ENCODE data around the gene NME7. TPM values are rescaled to one million over a fixed set of nuclear protein-coding genes. Genes with fewer than 3 reads are reported as not detected.

NME7 gene
- polyA plus RNA-seq, 4 donors: 2.2 to 18.8 (median 8.8) TPM

DNA sequence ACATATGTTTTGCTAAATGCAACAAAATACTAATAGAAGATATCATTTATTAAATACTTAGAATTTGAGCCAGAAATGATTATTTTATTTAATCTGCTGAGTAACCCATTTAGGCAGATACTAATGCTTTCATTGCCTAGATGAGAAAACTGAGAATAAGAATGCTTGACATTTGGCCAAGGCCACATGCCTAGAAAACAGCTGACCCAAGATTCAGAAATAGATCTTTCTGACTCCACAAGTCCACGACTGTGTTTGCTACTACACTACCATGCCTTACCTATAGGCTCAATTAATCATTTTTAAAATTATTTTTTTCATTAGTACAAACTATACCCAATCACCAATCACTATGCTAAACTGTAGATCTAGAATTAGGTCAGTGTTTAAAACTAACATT, 131.5 kb downstream of the NME7 start:
- Histone ChIP-seq H3K4me1 (ENCODE audit: control insufficient read depth in 3 of 3, insufficient read depth in 2 of 3, low read depth in 1 of 3, low read length in 2 of 3) (no peaks in the 10 kb centered on the region), H3K36me3 (ENCODE audit: control insufficient read depth in 3 of 3, insufficient read depth in 2 of 3, low read depth in 1 of 3, low read length in 3 of 3) (no peaks in the 10 kb centered on the region), H3K9me3 (ENCODE audit: control insufficient read depth in 2 of 2, insufficient read depth in 1 of 2, low read depth in 1 of 2, low read length in 1 of 2) (no peaks in the 10 kb centered on the region), H3K27me3 (ENCODE audit: control insufficient read depth in 3 of 3, insufficient read depth in 3 of 3, low read length in 3 of 3) (no peaks in the 10 kb centered on the region), H3K4me3 (ENCODE audit: low read depth in 1 of 3, low read length in 3 of 3) (no peak overlapping the region), H3K27ac (ENCODE audit: low read depth in 1 of 3, low read length in 2 of 3) (no peak overlapping the region)
- FAIRE-seq (no peak), DNase-seq (no peak)
- 53 to 88% (median 78%) methylated on average over 1 of the region's 1 CpG for WGBS, 3 donors

- peak; percentile 33 for FAIRE-seq
- no peak overlapping the region for H3K27ac ChIP-seq (ENCODE audit: low read depth in 1 of 3, low read length in 2 of 3)
- H3K9me3 ChIP-seq (ENCODE audit: control insufficient read depth in 2 of 2, insufficient read depth in 1 of 2, low read depth in 1 of 2, low read length in 1 of 2): no peaks in the 10 kb centered on the region
- DNase-seq: no peak
- H3K36me3 ChIP-seq (ENCODE audit: control insufficient read depth in 3 of 3, insufficient read depth in 2 of 3, low read depth in 1 of 3, low read length in 3 of 3): no peaks in the 10 kb centered on the region
- WGBS, 3 donors: 81 to 99% (median 86%) methylated on average over 2 of the region's 2 CpGs
- no peak overlapping the region for H3K4me3 ChIP-seq (ENCODE audit: low read depth in 1 of 3, low read length in 3 of 3)
- H3K27me3 ChIP-seq (ENCODE audit: control insufficient read depth in 3 of 3, insufficient read depth in 3 of 3, low read length in 3 of 3): no peaks in the 10 kb centered on the region
- no peaks in the 10 kb centered on the region for H3K4me1 ChIP-seq (ENCODE audit: control insufficient read depth in 3 of 3, insufficient read depth in 2 of 3, low read depth in 1 of 3, low read length in 2 of 3)
Observed at GRCh38 chr1:169235568-169235967, 132.0 kb downstream of the NME7 start.

DNA sequence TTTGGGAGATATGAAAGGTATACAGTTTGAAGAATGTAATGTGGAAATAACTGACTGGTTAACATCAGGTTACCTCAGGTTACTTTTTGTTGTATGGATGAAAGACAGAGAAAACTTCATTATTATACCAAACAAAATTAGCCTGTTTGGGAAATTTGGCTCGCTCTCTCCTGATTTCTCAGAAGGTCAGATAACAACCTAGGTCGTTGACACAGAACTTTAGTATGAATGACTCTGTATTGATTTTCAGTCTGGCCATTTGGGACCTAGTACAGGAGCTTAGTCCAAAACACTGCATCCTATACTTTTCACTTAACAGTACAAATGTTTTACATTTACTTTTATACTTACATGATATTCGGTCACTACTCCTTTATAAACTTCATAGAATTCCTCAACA, 132.8 kb downstream of the NME7 start:
- no peaks in the 10 kb centered on the region for H3K9me3 ChIP-seq (ENCODE audit: control insufficient read depth in 2 of 2, insufficient read depth in 1 of 2, low read depth in 1 of 2, low read length in 1 of 2)
- no peak overlapping the region for H3K27ac ChIP-seq (ENCODE audit: low read depth in 1 of 3, low read length in 2 of 3)
- no peak overlapping the region for H3K4me3 ChIP-seq (ENCODE audit: low read depth in 1 of 3, low read length in 3 of 3)
- no peaks in the 10 kb centered on the region for H3K4me1 ChIP-seq (ENCODE audit: control insufficient read depth in 3 of 3, insufficient read depth in 2 of 3, low read depth in 1 of 3, low read length in 2 of 3)
- FAIRE-seq (no peak), DNase-seq (no peak)
- peaks cover 0 to under 1% (median 0%) of the 10 kb centered on the region in 3 donors for H3K36me3 ChIP-seq (ENCODE audit: control insufficient read depth in 3 of 3, insufficient read depth in 2 of 3, low read depth in 1 of 3, low read length in 3 of 3)
- WGBS, 3 donors: 78 to 88% (median 81%) methylated on average over 3 of the region's 3 CpGs
- no peaks in the 10 kb centered on the region for H3K27me3 ChIP-seq (ENCODE audit: control insufficient read depth in 3 of 3, insufficient read depth in 3 of 3, low read length in 3 of 3)

DNA sequence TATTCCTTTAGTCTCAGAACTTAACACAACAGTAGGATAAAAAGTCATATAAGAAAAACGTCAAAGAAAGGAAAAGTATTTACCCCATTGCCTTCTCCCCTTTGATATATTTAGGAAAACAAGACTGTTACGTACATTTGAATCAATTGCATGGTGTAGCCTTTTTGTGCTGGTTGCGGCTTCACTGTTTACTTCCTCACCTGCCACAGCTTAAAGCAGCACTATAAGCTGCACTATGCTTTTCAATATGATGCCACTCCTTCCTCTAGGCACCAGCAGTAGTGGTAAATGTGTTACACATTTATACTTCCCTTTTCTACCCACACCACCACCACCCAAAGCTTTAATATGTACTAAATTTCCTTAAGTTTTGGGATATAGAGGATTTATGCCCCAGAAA, 150.0 kb downstream of the NME7 start:
- 81 to 93% (median 86%) methylated on average over 3 of the region's 3 CpGs for WGBS, 3 donors
- FAIRE-seq (no peak), DNase-seq (no peak)
- Histone ChIP-seq H3K4me3 (ENCODE audit: low read depth in 1 of 3, low read length in 3 of 3) (no peak overlapping the region), H3K36me3 (ENCODE audit: control insufficient read depth in 3 of 3, insufficient read depth in 2 of 3, low read depth in 1 of 3, low read length in 3 of 3) (peaks cover 0 to 5% (median 0%) of the 10 kb centered on the region in 3 donors), H3K4me1 (ENCODE audit: control insufficient read depth in 3 of 3, insufficient read depth in 2 of 3, low read depth in 1 of 3, low read length in 2 of 3) (no peaks in the 10 kb centered on the region), H3K9me3 (ENCODE audit: control insufficient read depth in 2 of 2, insufficient read depth in 1 of 2, low read depth in 1 of 2, low read length in 1 of 2) (peaks cover 0 to 5% of the 10 kb centered on the region in 2 donors), H3K27ac (ENCODE audit: low read depth in 1 of 3, low read length in 2 of 3) (no peak overlapping the region), H3K27me3 (ENCODE audit: control insufficient read depth in 3 of 3, insufficient read depth in 3 of 3, low read length in 3 of 3) (no peaks in the 10 kb centered on the region)

DNA sequence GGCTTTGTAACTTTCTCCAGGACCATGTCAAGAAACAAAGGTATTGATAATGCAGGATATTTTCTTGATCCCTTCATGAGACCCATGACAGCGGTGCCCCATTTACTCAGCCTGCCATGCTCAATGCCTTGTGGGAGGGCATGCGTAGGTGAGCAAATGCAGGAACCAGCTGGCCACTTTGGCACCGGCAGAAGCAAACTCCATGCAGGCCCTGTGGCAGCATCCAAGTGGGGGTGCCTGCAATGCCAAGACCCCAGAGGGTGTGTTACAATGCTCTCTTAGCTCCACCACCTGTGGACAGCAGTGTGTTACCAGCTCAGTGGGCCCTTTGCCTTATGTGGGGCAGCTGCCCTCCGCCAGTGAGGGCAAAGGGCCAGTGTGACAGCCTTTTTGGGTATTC, 153.0 kb downstream of the NME7 start:
- FAIRE-seq: no peak
- H3K27me3 ChIP-seq (ENCODE audit: control insufficient read depth in 3 of 3, insufficient read depth in 3 of 3, low read length in 3 of 3): no peaks in the 10 kb centered on the region
- 96 to 100% (median 98%) methylated on average over 4 of the region's 4 CpGs for WGBS, 3 donors

GRCh38 chr1:169212088-169212487, 155.5 kb downstream of the NME7 start:
- Histone ChIP-seq H3K4me3 (ENCODE audit: low read depth in 1 of 3, low read length in 3 of 3) (no peak overlapping the region), H3K9me3 (ENCODE audit: control insufficient read depth in 2 of 2, insufficient read depth in 1 of 2, low read depth in 1 of 2, low read length in 1 of 2) (peaks cover 0 to 5% of the 10 kb centered on the region in 2 donors), H3K36me3 (ENCODE audit: control insufficient read depth in 3 of 3, insufficient read depth in 2 of 3, low read depth in 1 of 3, low read length in 3 of 3) (peaks cover 0 to 5% (median 0%) of the 10 kb centered on the region in 3 donors), H3K27ac (ENCODE audit: low read depth in 1 of 3, low read length in 2 of 3) (no peak overlapping the region), H3K4me1 (ENCODE audit: control insufficient read depth in 3 of 3, insufficient read depth in 2 of 3, low read depth in 1 of 3, low read length in 2 of 3) (no peaks in the 10 kb centered on the region), H3K27me3 (ENCODE audit: control insufficient read depth in 3 of 3, insufficient read depth in 3 of 3, low read length in 3 of 3) (no peaks in the 10 kb centered on the region)
- DNase-seq (no peak), FAIRE-seq (peak; percentile 85)

More for the DNA sequence above, 153.0 kb downstream of the NME7 start:
- H3K4me3 ChIP-seq (ENCODE audit: low read depth in 1 of 3, low read length in 3 of 3): no peak overlapping the region
- no peak for DNase-seq
- peaks cover 0 to 5% (median 0%) of the 10 kb centered on the region in 3 donors for H3K36me3 ChIP-seq (ENCODE audit: control insufficient read depth in 3 of 3, insufficient read depth in 2 of 3, low read depth in 1 of 3, low read length in 3 of 3)
- H3K4me1 ChIP-seq (ENCODE audit: control insufficient read depth in 3 of 3, insufficient read depth in 2 of 3, low read depth in 1 of 3, low read length in 2 of 3): no peaks in the 10 kb centered on the region
- H3K9me3 ChIP-seq (ENCODE audit: control insufficient read depth in 2 of 2, insufficient read depth in 1 of 2, low read depth in 1 of 2, low read length in 1 of 2): peaks cover 0 to 5% of the 10 kb centered on the region in 2 donors
- no peak overlapping the region for H3K27ac ChIP-seq (ENCODE audit: low read depth in 1 of 3, low read length in 2 of 3)

- FAIRE-seq (no peak), DNase-seq (no peak)
- Histone ChIP-seq H3K36me3 (ENCODE audit: control insufficient read depth in 3 of 3, insufficient read depth in 2 of 3, low read depth in 1 of 3, low read length in 3 of 3) (no peaks in the 10 kb centered on the region), H3K9me3 (ENCODE audit: control insufficient read depth in 2 of 2, insufficient read depth in 1 of 2, low read depth in 1 of 2, low read length in 1 of 2) (no peaks in the 10 kb centered on the region), H3K4me1 (ENCODE audit: control insufficient read depth in 3 of 3, insufficient read depth in 2 of 3, low read depth in 1 of 3, low read length in 2 of 3) (no peaks in the 10 kb centered on the region), H3K27ac (ENCODE audit: low read depth in 1 of 3, low read length in 2 of 3) (no peak overlapping the region), H3K4me3 (ENCODE audit: low read depth in 1 of 3, low read length in 3 of 3) (no peak overlapping the region), H3K27me3 (ENCODE audit: control insufficient read depth in 3 of 3, insufficient read depth in 3 of 3, low read length in 3 of 3) (no peaks in the 10 kb centered on the region)
- 93 to 98% (median 98%) methylated on average over 1 of the region's 1 CpG for WGBS, 3 donors
Observed at GRCh38 chr1:169207797-169208520, 159.6 kb downstream of the NME7 start.

GRCh38 chr1:169204157-169204556, 163.4 kb downstream of the NME7 start:
- FAIRE-seq (no peak), DNase-seq (no peak)
- Histone ChIP-seq H3K27me3 (ENCODE audit: control insufficient read depth in 3 of 3, insufficient read depth in 3 of 3, low read length in 3 of 3) (no peaks in the 10 kb centered on the region), H3K9me3 (ENCODE audit: control insufficient read depth in 2 of 2, insufficient read depth in 1 of 2, low read depth in 1 of 2, low read length in 1 of 2) (no peaks in the 10 kb centered on the region), H3K4me1 (ENCODE audit: control insufficient read depth in 3 of 3, insufficient read depth in 2 of 3, low read depth in 1 of 3, low read length in 2 of 3) (no peaks in the 10 kb centered on the region), H3K36me3 (ENCODE audit: control insufficient read depth in 3 of 3, insufficient read depth in 2 of 3, low read depth in 1 of 3, low read length in 3 of 3) (no peaks in the 10 kb centered on the region), H3K4me3 (ENCODE audit: low read depth in 1 of 3, low read length in 3 of 3) (no peak overlapping the region), H3K27ac (ENCODE audit: low read depth in 1 of 3, low read length in 2 of 3) (no peak overlapping the region)

Measured in small intestine (tissue), 7 donors.